IMR-90 (cell line): ENCODE data around the gene TMOD4. TPM values are rescaled to one million over a fixed set of nuclear protein-coding genes. Genes with fewer than 3 reads are reported as not detected.
"Not testable (repeated sequence)": the region's sequence is repeated elsewhere in the genome, so short reads cannot be mapped to it uniquely, and the experiment has no call there.

Source experiments
- ATAC-seq: fragments of 200-7000 bp; cut with Tn5 transposase; 2 replicates; pipeline ENCODE4 v1.9.1; 2020; ENCODE audit warnings: low read depth, mild to moderate bottlenecking, moderate library complexity
- BruUV-seq: library from RNA; stranded (reverse); fragments of 400-500 nt; replicated peaks from 2 replicates; lab custom pipeline; 2021; lab: Mats Ljungman, UMichigan
- CTCF ChIA-PET: fragments of 300-600 bp; formaldehyde crosslinking; extraction: SDS; loops from one replicate; lab custom pipeline; 2021; ENCODE audit warnings: antibody characterized with exemption; lab: Yijun Ruan, JAX
- POLR2A ChIA-PET: fragments of 300-600 bp; sonication (Branson Sonifier 250); formaldehyde crosslinking; loops from one replicate; lab custom pipeline; 2022; ENCODE audit warnings: antibody characterized with exemption; ENCODE audit not compliant: unreplicated experiment; lab: Charles Lee
- DNase-seq: peaks from one replicate; pipeline ENCODE4 v3.0.0; 2013
- H2AFZ ChIP-seq: replicated peaks from 2 replicates; pipeline ENCODE3; 2013; ENCODE audit warnings: low read length, mild to moderate bottlenecking; ENCODE audit not compliant: poor library complexity
- H2AK5ac ChIP-seq: 2 replicates; pipeline ENCODE4 v1.6.1; 2013; ENCODE audit warnings: low read depth, low read length, inconsistent platforms
- H2AK9ac ChIP-seq: replicated peaks from 2 replicates; pipeline ENCODE3; 2013; ENCODE audit warnings: mild to moderate bottlenecking, low read depth, low read length, moderate library complexity; ENCODE audit not compliant: poor library complexity
- H2BK120ac ChIP-seq: 2 replicates; pipeline ENCODE4 v1.6.1; 2013; ENCODE audit warnings: low read depth, low read length, inconsistent platforms
- H2BK15ac ChIP-seq: 3 replicates; pipeline ENCODE4 v1.6.1; 2013; ENCODE audit warnings: low read depth, low read length, inconsistent platforms
- H2BK20ac ChIP-seq: 2 replicates; pipeline ENCODE4 v1.6.1; 2013; ENCODE audit warnings: low read depth, mild to moderate bottlenecking, inconsistent platforms, low read length, moderate library complexity
- H2BK5ac ChIP-seq: 2 replicates; pipeline ENCODE4 v1.6.1; 2013; ENCODE audit warnings: mild to moderate bottlenecking, low read depth, low read length, inconsistent platforms; ENCODE audit not compliant: poor library complexity, severe bottlenecking
- H3K14ac ChIP-seq: replicated peaks from 2 replicates; pipeline ENCODE4 v1.6.1; 2013; ENCODE audit warnings: low read depth, low read length, inconsistent platforms
- H3K18ac ChIP-seq: 2 replicates; pipeline ENCODE4 v1.6.1; 2013; ENCODE audit warnings: low read depth, low read length, control low read depth
- H3K23ac ChIP-seq: 2 replicates; pipeline ENCODE4 v1.6.1; 2013; ENCODE audit warnings: low read depth, low read length, inconsistent platforms
- H3K27ac ChIP-seq: 2 replicates; pipeline ENCODE4 v1.5.1; 2013; ENCODE audit warnings: mild to moderate bottlenecking, control low read depth, low read length; ENCODE audit not compliant: insufficient read depth
- H3K27me3 ChIP-seq: 2 replicates; pipeline ENCODE4 v1.6.1; 2013; ENCODE audit warnings: low read length; ENCODE audit not compliant: control insufficient read depth, insufficient read depth
- H3K36me3 ChIP-seq: 2 replicates; pipeline ENCODE4 v1.6.1; 2013; ENCODE audit warnings: low read length, mixed read lengths; ENCODE audit not compliant: control insufficient read depth, insufficient read depth
- H3K4ac ChIP-seq: 2 replicates; pipeline ENCODE4 v1.6.1; 2013; ENCODE audit warnings: low read depth, low read length, inconsistent platforms
- H3K4me1 ChIP-seq: 2 replicates; pipeline ENCODE4 v1.6.1; 2013; ENCODE audit warnings: low read length, mixed read lengths; ENCODE audit not compliant: control insufficient read depth, insufficient read depth
- H3K4me2 ChIP-seq: 2 replicates; pipeline ENCODE4 v1.6.1; 2013; ENCODE audit warnings: low read depth, mild to moderate bottlenecking, control low read depth, low read length, moderate library complexity
- H3K4me3 ChIP-seq: 2 replicates; pipeline ENCODE4 v1.5.1; 2013; ENCODE audit warnings: low read depth, mild to moderate bottlenecking, control low read depth, low read length, moderate library complexity; ENCODE audit not compliant: insufficient read depth
- H3K56ac ChIP-seq: 2 replicates; pipeline ENCODE4 v1.6.1; 2013; ENCODE audit warnings: low read length, inconsistent platforms; ENCODE audit not compliant: insufficient read depth; ENCODE audit errors: extremely low read depth
- H3K79me1 ChIP-seq, 2 experiments: 2 replicates each; pipeline ENCODE4 v1.6.1; 2013; ENCODE audit warnings: low read length in 2 of 2, inconsistent platforms in 1 of 2, low read depth in 1 of 2
- H3K9ac ChIP-seq: 2 replicates; pipeline ENCODE4 v1.6.1; 2013; ENCODE audit warnings: low read depth, low read length, control low read depth
- H3K9me1 ChIP-seq: 2 replicates; pipeline ENCODE4 v1.6.1; 2013; ENCODE audit warnings: low read length, inconsistent platforms; ENCODE audit not compliant: insufficient read depth
- H3K9me3 ChIP-seq: 2 replicates; pipeline ENCODE4 v1.6.1; 2013; ENCODE audit warnings: low read length; ENCODE audit not compliant: control insufficient read depth, insufficient read depth
- H4K20me1 ChIP-seq: 2 replicates; pipeline ENCODE4 v1.6.1; 2013; ENCODE audit warnings: low read length, inconsistent platforms; ENCODE audit not compliant: insufficient read depth
- H4K5ac ChIP-seq: 2 replicates; pipeline ENCODE4 v1.6.1; 2013; ENCODE audit warnings: mild to moderate bottlenecking, low read depth, low read length, control low read depth
- H4K8ac ChIP-seq, 2 experiments: 2 replicates each; pipeline ENCODE4 v1.6.1; 2013; ENCODE audit warnings: low read depth in 2 of 2, low read length in 2 of 2, control low read depth in 1 of 2, inconsistent platforms in 1 of 2
- H4K91ac ChIP-seq: 2 replicates; pipeline ENCODE4 v1.6.1; 2013; ENCODE audit warnings: low read depth, low read length, inconsistent platforms; ENCODE audit not compliant: insufficient read depth
- CEBPB ChIP-seq: IDR thresholded peaks from 2 replicates; pipeline ENCODE4 v1.6.1; 2012; ENCODE audit warnings: low read depth, low read length, improper control_type of control experiment
- FOS ChIP-seq: fragments of 150-350 bp; IDR thresholded peaks from 2 replicates; pipeline ENCODE4 v1.6.1; 2016; ENCODE audit warnings: low read depth, low read length
- MAZ ChIP-seq: IDR thresholded peaks from 2 replicates; pipeline ENCODE4 v1.6.1; 2012; ENCODE audit warnings: low read depth, mild to moderate bottlenecking, low read length, improper control_type of control experiment, moderate library complexity, borderline replicate concordance
- WGBS, 2 experiments: methylation state at CpG; one replicate each; pipeline versions ENCODE4 v1.1.5 to v1.1.7; 2013; ENCODE audit warnings: missing lambda C conversion rate in 2 of 2; ENCODE audit not compliant: insufficient read length in 1 of 2; ENCODE audit errors: extremely low coverage in 2 of 2; 5-methylcytosine and 5-hydroxymethylcytosine counted together
- dilution Hi-C: fragments of 300-500 bp; cut with HindIII; formaldehyde crosslinking; loops from one replicate; pipeline ENCODE4 v1.14.3; 2018; ENCODE audit warnings: low sequenced_read_pairs; ENCODE audit not compliant: unreplicated experiment
- in situ Hi-C: fragments of 300-500 bp; cut with MboI; formaldehyde crosslinking; loops from 3 replicates; pipeline ENCODE4 v1.14.3; 2019; ENCODE audit warnings: low sequenced_read_pairs, inconsistent platforms, mixed read lengths
- intact Hi-C: fragments of 100-400 bp; cut with micrococcal nuclease; formaldehyde crosslinking; loops from 2 replicates; pipeline ENCODE4 v1.10.0; 2022
- polyA plus RNA-seq, 3 experiments: library from polyadenylated mRNA; depleted of rRNA; stranded (reverse); fragments of >200 nt; gene quantifications; 2 replicates each; pipeline ENCODE4 v1.2.3, GENCODE V29; 2012; ENCODE audit warnings: low replicate concordance in 1 of 3
- total RNA-seq: library from RNA; depleted of rRNA; stranded (reverse); fragments of >200 nt; gene quantifications from 2 replicates; pipeline ENCODE4 v1.2.3, GENCODE V29; 2012

The TMOD4 gene
- total and polyA plus RNA-seq, 2 of the 4 experiments (the other 2 are of a cell fraction), result 0.27 TPM; not detected in 1

DNA sequence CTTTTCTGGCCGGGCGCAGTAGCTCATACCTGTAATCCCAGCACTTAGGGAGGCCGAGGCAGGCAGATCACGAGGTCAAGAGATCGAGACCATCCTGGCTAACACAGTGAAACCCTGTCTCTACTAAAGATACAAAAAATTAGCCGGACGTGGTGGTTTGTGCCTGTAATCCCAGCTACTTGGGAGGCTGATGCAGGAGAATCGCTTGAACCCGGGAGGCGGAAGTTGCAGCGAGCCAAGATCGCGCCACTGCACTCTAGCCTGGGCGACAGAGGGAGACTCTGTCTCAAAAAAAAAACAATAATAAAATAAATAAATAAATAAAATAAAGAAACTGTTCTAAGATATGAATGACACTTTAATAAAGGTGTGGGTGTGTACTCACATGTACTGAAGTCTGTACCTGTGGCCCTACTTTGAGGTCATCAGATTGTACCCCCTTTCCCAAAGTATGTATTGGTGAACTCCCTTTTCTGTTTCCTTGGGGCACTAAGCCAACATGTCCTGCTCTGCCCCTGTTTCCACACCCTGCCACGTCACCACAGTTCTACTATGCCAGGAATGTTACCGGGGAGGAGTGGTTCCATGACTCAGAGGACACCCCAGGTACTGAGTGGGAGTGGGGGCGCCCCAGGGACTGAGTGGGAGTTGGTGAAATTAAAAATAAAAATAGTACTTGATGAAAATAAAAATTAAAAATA lies 19.3 kb upstream of the TMOD4 start:
- in situ Hi-C loops, result loop anchor here (5.0 to 10.0 kb wide), 2 partner anchors 57 to 210 kb away; partner anchors contain the start of gene PSMD4

More for the DNA sequence above, 19.3 kb upstream of the TMOD4 start:
- H3K9ac ChIP-seq, H3K4me2 ChIP-seq, H3K4me3 ChIP-seq, ATAC-seq, H3K27ac ChIP-seq, BruUV-seq, H3K4me1 ChIP-seq, H3K9me1 ChIP-seq, H3K9me3 ChIP-seq, H3K27me3 ChIP-seq, H4K20me1 ChIP-seq, H3K36me3 ChIP-seq, H3K56ac ChIP-seq, dilution Hi-C loops: not testable (repeated sequence)
- peak overlapping the region; percentile 75 for H2BK120ac ChIP-seq
- H3K14ac ChIP-seq, result peak overlapping the region; percentile 46
- H4K5ac ChIP-seq, result peak overlapping the region; percentile 35
- H2AFZ ChIP-seq, result peak overlapping the region; percentile 72
- peak overlapping the region; percentile 48 for H2AK9ac ChIP-seq
- ChIA-PET CTCF (interaction anchor here (0.9 kb wide), 1 partner anchor 57 kb away, joined by 3 read pairs; no protein-coding TSS in a partner anchor), POLR2A (interaction anchor here (0.6 kb wide), 1 partner anchor 95 kb away, joined by 6 read pairs; no protein-coding TSS in a partner anchor)
- H3K4ac ChIP-seq, result peak overlapping the region; percentile 74; the same call in 1 of the 2 replicates
- H3K18ac ChIP-seq, result peak overlapping the region; percentile 50; the same call in 1 of the 2 replicates
- peak overlapping the region; percentile 84; the same call in 1 of the 3 replicates for H2BK15ac ChIP-seq
- H2AK5ac ChIP-seq, result peak overlapping the region; percentile 87; the same call in 1 of the 2 replicates
- peak overlapping the region; percentile 71 to 96; a peak in 3 of 4 replicates for H4K8ac ChIP-seq
- TF ChIP-seq MAZ (peak; percentile 38; the same call in 1 of the 2 replicates), CEBPB (peak; percentile 71), FOS (peak; percentile 39; the same call in 1 of the 2 replicates)
- intact Hi-C loops, result loop anchor here (5.0 kb wide), 2 partner anchors 147 to 542 kb away; no protein-coding TSS in a partner anchor
- H3K79me1 ChIP-seq, result peaks cover 7 to 20% of the 10 kb centered on the region in 2 experiments; a peak in 3 of 4 replicates
- peak overlapping the region; percentile 80; the same call in 1 of the 2 replicates for H2BK20ac ChIP-seq
- WGBS, 2 experiments, result 78% methylated on average over 4 of the region's 17 CpGs; no CpG with 5 or more reads in 1 of the 2 experiments
- peak overlapping the region; percentile 80 for H4K91ac ChIP-seq
- DNase-seq, result peak; percentile 79
- peak overlapping the region; percentile 26; the same call in 1 of the 2 replicates for H3K23ac ChIP-seq
- H2BK5ac ChIP-seq, result peak overlapping the region; percentile 86
